Stimulated activated CD8-positive, alpha-beta memory T cell treated with anti-CD3 and anti-CD28 coated beads, Interleukin-7, amount 100 ng/mL, for 4 hours (primary cell): ENCODE data around the gene KRTAP5-6.

Source experiments
- DNase-seq, 2 donors: peaks; one replicate each; pipeline ENCODE4 v3.0.0-alpha.2; 2020; ENCODE audit warnings: low read depth in 2 of 2

KRTAP5-6 gene

GRCh38 chr11:1733716-1734640, 37.0 kb downstream of the KRTAP5-6 start:
- DNase-seq, result no peak

- no peak for DNase-seq
Observed at GRCh38 chr11:1734641-1735081, 37.7 kb downstream of the KRTAP5-6 start.

GRCh38 chr11:1735271-1735670, 38.3 kb downstream of the KRTAP5-6 start:
- no peak for DNase-seq

GRCh38 chr11:1736447-1736992, 39.5 kb downstream of the KRTAP5-6 start:
- no peak for DNase-seq

GRCh38 chr11:1737080-1737757, 40.2 kb downstream of the KRTAP5-6 start:
- no peak for DNase-seq

- DNase-seq, result no peak
Observed at GRCh38 chr11:1738380-1738779, 41.4 kb downstream of the KRTAP5-6 start.

GRCh38 chr11:1739576-1739975, 42.6 kb downstream of the KRTAP5-6 start:
- no peak for DNase-seq

- no peak for DNase-seq
Observed at GRCh38 chr11:1740786-1741530, 44.0 kb downstream of the KRTAP5-6 start.

- no peak for DNase-seq
Observed at GRCh38 chr11:1741741-1742140, 44.7 kb downstream of the KRTAP5-6 start.

GRCh38 chr11:1742371-1742770, 45.4 kb downstream of the KRTAP5-6 start:
- DNase-seq, result no peak

- DNase-seq, result no peak
Observed at GRCh38 chr11:1742869-1743584, 46.0 kb downstream of the KRTAP5-6 start.

- DNase-seq, result no peak
Observed at GRCh38 chr11:1743585-1744136, 46.7 kb downstream of the KRTAP5-6 start.

GRCh38 chr11:1744137-1744886, 47.3 kb downstream of the KRTAP5-6 start:
- no peak for DNase-seq

GRCh38 chr11:1744891-1745700, 48.1 kb downstream of the KRTAP5-6 start:
- DNase-seq, result no peak

GRCh38 chr11:1745701-1746320, 48.8 kb downstream of the KRTAP5-6 start:
- DNase-seq, result no peak

GRCh38 chr11:1746511-1746931, 49.5 kb downstream of the KRTAP5-6 start:
- DNase-seq, result no peak

GRCh38 chr11:1746956-1747752, 50.2 kb downstream of the KRTAP5-6 start:
- DNase-seq, result no peak
